Endothelial cell of umbilical vein (primary cell): ENCODE measurements around the gene PRKG1. TPM values are rescaled to one million over a fixed set of nuclear protein-coding genes. Genes with fewer than 3 reads are reported as not detected.

Experiments used
- BruUV-seq: library from RNA; stranded (reverse); fragments of 400-500 nt; replicated peaks from 2 replicates; lab custom pipeline; 2021; lab: Mats Ljungman, UMichigan
- CTCF ChIA-PET: fragments of 300-600, 350-600 bp; sonication (Branson Sonifier 250); formaldehyde crosslinking; loops from one replicate; lab custom pipeline; 2021; ENCODE audit warnings: antibody characterized with exemption, inconsistent platforms; lab: Charles Lee
- POLR2A ChIA-PET: fragments of 300-600, 350-600 bp; sonication (Branson Sonifier 250); formaldehyde crosslinking; loops from one replicate; lab custom pipeline; 2021; ENCODE audit warnings: antibody characterized with exemption, inconsistent platforms; lab: Charles Lee
- DNase-seq: peaks from one replicate; pipeline ENCODE4 v3.0.0-alpha.2; 2011; ENCODE audit warnings: low read depth, low spot score
- FAIRE-seq: peaks from 2 replicates; lab custom pipeline; 2011; peaks lifted over from hg19 to GRCh38; lab: Jason Lieb, UNC
- H2AFZ ChIP-seq: 2 replicates; pipeline ENCODE4 v1.6.0; 2012; ENCODE audit warnings: low read depth, low read length, control low read depth, inconsistent platforms
- H3K27ac ChIP-seq: 2 replicates; pipeline ENCODE4 v1.5.1; 2011; ENCODE audit warnings: low read depth, mild to moderate bottlenecking, control low read depth, low read length, moderate library complexity; ENCODE audit not compliant: insufficient read depth
- H3K27me3 ChIP-seq, 2 experiments: 2 replicates each; pipeline versions ENCODE4 v1.6.0 to v1.6.1; 2011; ENCODE audit warnings: low read length in 2 of 2, mixed read lengths in 1 of 2; ENCODE audit not compliant: control insufficient read depth in 2 of 2, insufficient read depth in 2 of 2
- H3K36me3 ChIP-seq, 2 experiments: 2 replicates in 1 of 2; 3 replicates in 1 of 2; pipeline ENCODE4 v1.5.1; 2011; ENCODE audit warnings: low read length in 2 of 2, mild to moderate bottlenecking in 1 of 2, moderate library complexity in 1 of 2; ENCODE audit not compliant: control insufficient read depth in 2 of 2, insufficient read depth in 2 of 2; ENCODE audit errors: extremely low read depth in 1 of 2
- H3K4me1 ChIP-seq: 3 replicates; pipeline ENCODE4 v1.5.1; 2011; ENCODE audit warnings: mild to moderate bottlenecking, low read length; ENCODE audit not compliant: control insufficient read depth, insufficient read depth; ENCODE audit errors: extremely low read depth
- H3K4me2 ChIP-seq: 2 replicates; pipeline ENCODE4 v1.6.1; 2011; ENCODE audit warnings: low read length, control low read depth, mixed read lengths; ENCODE audit not compliant: insufficient read depth
- H3K4me3 ChIP-seq, 3 experiments: fragments of 200-600 bp in 1 of 3; sonication (generic), shearing (Covaris generic) in 1 of 3; replicated peaks in 1 of 3; 2 replicates each; pipeline ENCODE4 v1.5.1; 2011 to 2016; ENCODE audit warnings: control low read depth in 3 of 3, low read length in 3 of 3, mild to moderate bottlenecking in 2 of 3, inconsistent platforms in 1 of 3, low read depth in 1 of 3, moderate library complexity in 1 of 3; ENCODE audit not compliant: insufficient read depth in 1 of 3
- H3K79me2 ChIP-seq: 2 replicates; pipeline ENCODE4 v1.6.0; 2012; ENCODE audit warnings: low read length, inconsistent platforms; ENCODE audit not compliant: control insufficient read depth, insufficient read depth
- H3K9ac ChIP-seq: replicated peaks from 2 replicates; pipeline ENCODE3; 2011; ENCODE audit warnings: low read length, control low read depth; ENCODE audit not compliant: insufficient read depth; ENCODE audit errors: extremely low read depth
- H3K9me1 ChIP-seq: replicated peaks from 3 replicates; pipeline ENCODE4 v1.6.0; 2011; ENCODE audit warnings: mild to moderate bottlenecking, low read length; ENCODE audit not compliant: control insufficient read depth, insufficient read depth; ENCODE audit errors: extremely low read depth
- H3K9me3 ChIP-seq: replicated peaks from 2 replicates; pipeline ENCODE4 v1.5.1; 2012; ENCODE audit warnings: low read length, inconsistent platforms; ENCODE audit not compliant: control insufficient read depth, insufficient read depth
- H4K20me1 ChIP-seq: replicated peaks from 2 replicates; pipeline ENCODE3; 2011; ENCODE audit warnings: mild to moderate bottlenecking, low read length; ENCODE audit not compliant: control insufficient read depth, insufficient read depth; ENCODE audit errors: extremely low read depth
- GATA2 ChIP-seq: IDR thresholded peaks from 2 replicates; pipeline ENCODE4 v1.7.0; 2011; ENCODE audit warnings: low read depth, mild to moderate bottlenecking, moderate library complexity, mixed read lengths, low read length; ENCODE audit not compliant: insufficient read length, insufficient read depth
- JUN ChIP-seq: IDR thresholded peaks from 2 replicates; pipeline ENCODE4 v1.6.1; 2011; ENCODE audit warnings: borderline replicate concordance, low read depth; ENCODE audit not compliant: insufficient read length, insufficient read depth
- MYC ChIP-seq: IDR thresholded peaks from one replicate; pipeline ENCODE4 v1.6.1; 2011; ENCODE audit warnings: mild to moderate bottlenecking, low read depth, low read length
- POLR2A ChIP-seq: IDR thresholded peaks from 2 replicates; pipeline ENCODE4 v1.6.1; 2012; ENCODE audit warnings: low read depth, mild to moderate bottlenecking, control low read depth, low read length
- dilution Hi-C: fragments of 300-500 bp; cut with MboI; formaldehyde crosslinking; loops from one replicate; pipeline ENCODE4 v1.15.0; 2019; ENCODE audit warnings: low sequenced_read_pairs; ENCODE audit not compliant: extremely low pct_ligation_motif_present
- intact Hi-C: fragments of 100-400 bp; cut with micrococcal nuclease; formaldehyde crosslinking; loops from one replicate; pipeline ENCODE4 v1.10.0; 2022
- polyA plus RNA-seq, 4 experiments: library from polyadenylated mRNA; depleted of rRNA in 3 of 4; stranded (reverse) in 3 of 4; unstranded in 1 of 4; fragments of >200 nt; gene quantifications; 2 replicates each; pipeline versions ENCODE4 v1.2.1 to v1.2.3, GENCODE V29; 2011 to 2012; ENCODE audit warnings: missing spikeins in 1 of 4
- total RNA-seq: library from RNA; stranded (reverse); gene quantifications from 2 replicates; pipeline ENCODE4 v1.2.3, GENCODE V29; 2021
- TF ChIP-seq, protein P1 (sequence below), 2 donors: IDR thresholded peaks; 1 replicate in 1 of 2; 2 replicates in 1 of 2; pipeline ENCODE4 v1.5.1; 2011; ENCODE audit warnings: low read length in 2 of 2, mild to moderate bottlenecking in 2 of 2, moderate library complexity in 2 of 2, control low read depth in 1 of 2, inconsistent platforms in 1 of 2, low read depth in 1 of 2; ENCODE audit not compliant: insufficient read depth in 1 of 2; ENCODE audit errors: extremely low read depth in 1 of 2
- TF ChIP-seq, protein P2 (sequence below): IDR thresholded peaks from 2 replicates; pipeline ENCODE4 v1.6.1; 2011; ENCODE audit not compliant: insufficient read depth, insufficient read length

Gene PRKG1
- total and polyA plus RNA-seq, 2 donors (not counting 3 experiments of a cell fraction or from before 2014, with no cell fraction given): 0.01 to 0.18 TPM

GRCh38 chr10:51399840-51400239, 325.6 kb downstream of the PRKG1 start:
- DNase-seq (no peak), FAIRE-seq (no peak)
- peaks cover 3% of the 10 kb centered on the region for H3K4me1 ChIP-seq
- BruUV-seq: no TSS peak
- no peak overlapping the region for H3K4me2 ChIP-seq
- H3K27ac ChIP-seq: no peak overlapping the region
- no peaks in the 10 kb centered on the region for H3K79me2 ChIP-seq
- H3K9ac ChIP-seq: no peak overlapping the region
- H2AFZ ChIP-seq: no peak overlapping the region
- no peaks in the 10 kb centered on the region for H3K36me3 ChIP-seq
- no peak overlapping the region for H3K4me3 ChIP-seq
- intact Hi-C loops (no loop called here), dilution Hi-C loops (no loop called here)
- TF ChIP-seq GATA2: no peak
- no peak for TF ChIP-seq POLR2A
- no peak for TF ChIP-seq MYC
- TF ChIP-seq, protein P1, sequence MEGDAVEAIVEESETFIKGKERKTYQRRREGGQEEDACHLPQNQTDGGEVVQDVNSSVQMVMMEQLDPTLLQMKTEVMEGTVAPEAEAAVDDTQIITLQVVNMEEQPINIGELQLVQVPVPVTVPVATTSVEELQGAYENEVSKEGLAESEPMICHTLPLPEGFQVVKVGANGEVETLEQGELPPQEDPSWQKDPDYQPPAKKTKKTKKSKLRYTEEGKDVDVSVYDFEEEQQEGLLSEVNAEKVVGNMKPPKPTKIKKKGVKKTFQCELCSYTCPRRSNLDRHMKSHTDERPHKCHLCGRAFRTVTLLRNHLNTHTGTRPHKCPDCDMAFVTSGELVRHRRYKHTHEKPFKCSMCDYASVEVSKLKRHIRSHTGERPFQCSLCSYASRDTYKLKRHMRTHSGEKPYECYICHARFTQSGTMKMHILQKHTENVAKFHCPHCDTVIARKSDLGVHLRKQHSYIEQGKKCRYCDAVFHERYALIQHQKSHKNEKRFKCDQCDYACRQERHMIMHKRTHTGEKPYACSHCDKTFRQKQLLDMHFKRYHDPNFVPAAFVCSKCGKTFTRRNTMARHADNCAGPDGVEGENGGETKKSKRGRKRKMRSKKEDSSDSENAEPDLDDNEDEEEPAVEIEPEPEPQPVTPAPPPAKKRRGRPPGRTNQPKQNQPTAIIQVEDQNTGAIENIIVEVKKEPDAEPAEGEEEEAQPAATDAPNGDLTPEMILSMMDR (IDR thresholded peaks at IDR 0.05; ENCODE audit: extremely low read depth in 1 of 2, insufficient read depth in 1 of 2, low read depth in 1 of 2, low read length in 2 of 2): no peak
- TF ChIP-seq JUN: no peak
- TF ChIP-seq, protein P2, sequence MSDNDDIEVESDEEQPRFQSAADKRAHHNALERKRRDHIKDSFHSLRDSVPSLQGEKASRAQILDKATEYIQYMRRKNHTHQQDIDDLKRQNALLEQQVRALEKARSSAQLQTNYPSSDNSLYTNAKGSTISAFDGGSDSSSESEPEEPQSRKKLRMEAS: no peak
- no peaks in the 10 kb centered on the region for H3K9me3 ChIP-seq
- H3K9me1 ChIP-seq: no peaks in the 10 kb centered on the region
- ChIA-PET CTCF (interaction anchor here (1.5 kb wide), 1 partner anchor 22 kb away, joined by 6 read pairs; no protein-coding TSS in a partner anchor), POLR2A (no interaction called here)
- no peaks in the 10 kb centered on the region for H4K20me1 ChIP-seq
- no peaks in the 10 kb centered on the region for H3K27me3 ChIP-seq
